HG02884 (cell line): ENCODE data around the gene AGAP3.

Experiments
- ATAC-seq: cut with Tn5 transposase; IDR thresholded peaks from one replicate; pipeline ENCODE4 v1.9.1; 2021; ENCODE audit warnings: mild to moderate bottlenecking, moderate library complexity; ENCODE audit not compliant: unreplicated experiment

AGAP3 gene

DNA sequence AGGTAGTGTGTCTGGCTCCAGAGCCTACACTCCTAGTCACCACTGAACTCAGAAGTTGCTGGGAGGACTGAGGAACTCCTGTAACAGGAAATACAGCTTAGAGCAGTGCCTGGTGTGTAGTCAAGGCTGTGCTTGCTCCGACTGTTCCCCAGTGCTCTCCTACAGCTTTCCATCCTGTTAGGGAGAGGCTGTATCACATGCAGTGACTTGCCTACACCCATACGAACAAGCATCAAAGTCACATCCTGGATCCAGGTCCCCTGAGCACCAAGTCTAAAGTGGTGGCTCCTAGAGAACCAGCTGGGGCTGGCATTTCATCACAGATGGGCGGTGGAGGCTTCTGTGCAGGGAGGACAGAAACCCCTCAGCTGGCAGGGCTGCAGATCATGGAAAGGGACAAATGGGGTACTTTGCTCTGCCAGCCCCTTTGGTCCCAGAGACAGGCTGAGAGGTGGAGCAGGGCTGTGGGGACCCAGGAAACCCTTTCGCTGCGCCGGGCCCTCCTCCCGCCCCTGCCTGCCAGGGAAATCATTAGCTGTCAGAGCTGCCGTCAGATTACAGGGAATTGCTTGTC, 93.1 kb downstream of the AGAP3 start:
- no peak for ATAC-seq

DNA sequence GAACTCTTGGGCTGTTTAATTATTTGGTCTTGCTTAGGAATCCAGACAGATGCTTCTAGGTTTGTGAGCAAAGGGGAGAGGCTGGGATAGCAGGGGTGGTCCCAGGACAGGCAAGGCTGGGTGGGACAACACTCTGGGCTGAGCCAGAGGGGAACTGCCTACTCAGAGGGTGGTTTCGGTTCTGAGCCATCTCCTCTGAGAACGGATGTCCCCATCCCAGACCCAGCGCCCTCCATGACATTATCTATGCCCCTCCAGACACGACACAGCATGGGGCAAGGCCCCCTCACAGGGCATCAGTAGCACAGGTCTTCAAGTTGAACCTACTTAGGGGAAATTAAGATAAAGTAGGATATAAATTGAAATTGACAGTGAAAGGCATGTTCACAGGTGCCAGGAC, 93.7 kb downstream of the AGAP3 start:
- no peak for ATAC-seq

- ATAC-seq = no peak
Observed at GRCh38 chr7:151181011-151181431, 94.7 kb downstream of the AGAP3 start.

- ATAC-seq = no peak
Observed at GRCh38 chr7:151185762-151186639, 99.7 kb downstream of the AGAP3 start.

DNA sequence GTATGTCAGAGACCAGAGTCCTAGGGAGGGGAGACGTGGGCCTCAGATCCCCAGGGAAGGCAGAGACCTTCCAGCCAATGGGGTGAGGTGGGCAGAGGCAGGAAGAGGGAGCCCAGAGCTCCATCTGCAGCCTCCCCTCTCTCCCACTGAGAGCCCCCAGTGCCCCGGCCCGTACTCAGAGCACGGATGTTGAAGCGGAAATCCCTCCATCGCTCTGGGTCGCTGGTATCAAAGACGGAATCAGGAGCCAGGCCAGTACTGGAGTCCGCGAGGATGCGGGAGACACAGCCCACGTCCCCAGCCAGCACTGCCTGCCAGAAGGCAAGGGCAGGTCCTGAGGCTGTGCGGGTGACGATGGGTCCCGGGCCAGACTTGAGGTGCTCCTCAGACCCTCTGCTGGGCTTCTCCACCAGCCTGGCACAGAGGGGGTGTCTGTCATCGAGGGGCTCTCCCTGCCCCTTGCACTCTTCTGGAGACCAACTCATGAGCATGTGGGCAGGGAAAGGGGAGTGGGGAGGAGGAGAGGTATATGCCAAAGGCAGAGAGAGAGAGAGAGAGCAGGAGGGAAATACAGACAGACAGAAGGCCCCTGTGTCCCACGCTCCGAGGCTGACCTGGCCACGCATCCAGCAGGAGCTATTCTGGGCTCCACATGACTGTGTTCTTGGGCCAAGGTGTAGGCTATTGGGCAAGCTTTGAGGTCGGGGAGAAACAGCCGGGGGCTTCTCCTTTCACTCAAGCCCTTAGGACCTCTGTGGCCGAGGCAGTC, 100.5 kb downstream of the AGAP3 start, which contains the start of gene ASB10:
Gene ASB10, minus strand, starts transcription at position 611 of the 769 bp plus-strand sequence. Its CDS starts 120 bp downstream, at position 491.
- ATAC-seq = no peak

DNA sequence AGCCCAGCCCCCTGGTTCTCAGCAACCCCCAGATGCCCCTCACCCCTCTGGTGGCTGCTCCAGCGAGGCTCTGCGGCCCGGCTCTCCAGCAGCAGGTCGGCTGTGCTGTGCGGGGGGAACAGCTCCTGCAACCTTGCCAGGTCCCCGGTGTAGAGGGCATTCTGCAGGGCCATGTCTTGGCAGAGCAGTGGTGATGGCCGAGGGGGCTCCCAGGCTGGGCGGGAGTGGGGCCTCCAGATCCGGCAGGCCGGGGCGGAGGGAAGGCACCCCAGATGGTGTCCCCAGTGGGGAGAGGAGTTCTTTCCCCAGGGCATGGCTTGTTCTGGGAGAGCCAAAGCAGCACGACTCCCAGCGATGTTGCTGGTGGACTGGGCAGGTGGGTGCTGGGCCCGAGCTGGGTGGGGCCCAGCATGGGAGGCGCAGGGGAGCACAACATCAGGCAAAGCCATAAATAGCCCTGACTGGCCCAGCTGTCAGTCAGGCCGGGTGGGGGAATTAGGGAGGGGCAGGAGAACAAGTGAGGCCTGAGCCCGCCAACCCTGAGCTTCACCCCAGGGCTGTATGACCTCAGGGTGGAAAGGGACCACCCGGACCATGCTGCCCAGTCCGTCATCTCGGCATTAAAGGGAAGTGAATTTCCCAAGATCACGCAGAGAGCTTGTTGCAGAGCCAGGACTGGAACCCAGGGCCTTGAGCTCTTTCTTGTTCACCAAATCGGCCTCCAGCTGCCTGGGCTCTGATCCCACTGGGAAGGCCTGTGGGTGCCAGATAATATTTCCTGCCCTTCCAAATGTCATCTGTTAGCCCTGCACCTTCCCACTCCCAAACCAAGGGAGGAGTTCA, 101.4 kb downstream of the AGAP3 start:
- ATAC-seq = no peak

DNA sequence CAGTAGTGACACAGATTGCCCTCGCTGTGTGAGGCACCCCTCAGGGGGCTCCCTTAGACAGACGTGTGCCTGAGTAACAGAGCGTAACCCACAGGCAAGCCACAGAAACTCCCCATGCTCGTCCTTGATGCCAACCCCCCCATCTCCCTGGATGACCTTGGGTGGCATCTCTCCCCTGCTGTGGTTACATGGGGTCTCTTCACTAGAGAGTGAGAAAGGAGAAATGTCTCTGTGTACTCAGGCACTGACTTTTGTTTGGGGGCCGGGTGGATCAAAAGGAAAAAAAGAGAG, 101.9 kb downstream of the AGAP3 start:
- no peak for ATAC-seq

DNA sequence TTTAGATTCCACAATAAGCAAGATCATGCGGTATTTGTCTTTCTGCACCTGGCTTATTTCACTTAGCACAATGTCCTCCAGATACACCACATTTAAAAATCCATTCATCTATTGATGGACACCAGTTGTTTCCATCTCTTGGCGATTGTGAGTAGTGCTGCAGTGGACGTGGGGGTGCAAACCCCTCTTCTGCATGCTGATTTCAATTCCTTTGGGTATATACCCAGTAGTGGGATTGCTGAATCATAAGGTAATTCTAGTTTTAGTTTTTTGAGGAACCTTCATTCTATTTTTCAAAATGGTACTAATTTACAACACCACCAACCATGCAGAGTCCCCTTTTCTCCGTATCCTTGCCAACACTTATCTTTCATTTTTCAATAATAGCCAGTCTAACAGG, 102.8 kb downstream of the AGAP3 start:
- ATAC-seq = no peak

DNA sequence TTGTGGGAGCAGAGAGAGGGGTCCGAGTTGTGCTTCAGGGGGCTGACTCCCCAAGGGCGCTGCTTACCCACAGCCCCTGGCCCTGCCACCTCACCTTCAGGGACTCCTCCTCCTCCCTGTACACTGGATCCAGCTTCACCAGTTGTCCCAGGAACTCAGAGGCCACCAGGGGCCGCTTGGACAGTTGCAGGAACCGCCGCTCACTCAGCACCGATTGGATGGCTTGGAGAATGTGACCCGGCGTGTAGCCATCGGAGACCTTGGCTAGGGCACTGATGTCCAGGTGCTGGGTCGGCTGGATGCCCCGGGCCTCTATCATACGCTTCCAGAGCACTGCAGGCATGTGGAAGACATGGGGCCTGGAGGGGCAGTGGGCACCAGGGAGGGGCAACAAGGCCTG, 105.3 kb downstream of the AGAP3 start:
- ATAC-seq = no peak

- ATAC-seq = no peak
Observed at GRCh38 chr7:151192002-151192539, 105.8 kb downstream of the AGAP3 start.

DNA sequence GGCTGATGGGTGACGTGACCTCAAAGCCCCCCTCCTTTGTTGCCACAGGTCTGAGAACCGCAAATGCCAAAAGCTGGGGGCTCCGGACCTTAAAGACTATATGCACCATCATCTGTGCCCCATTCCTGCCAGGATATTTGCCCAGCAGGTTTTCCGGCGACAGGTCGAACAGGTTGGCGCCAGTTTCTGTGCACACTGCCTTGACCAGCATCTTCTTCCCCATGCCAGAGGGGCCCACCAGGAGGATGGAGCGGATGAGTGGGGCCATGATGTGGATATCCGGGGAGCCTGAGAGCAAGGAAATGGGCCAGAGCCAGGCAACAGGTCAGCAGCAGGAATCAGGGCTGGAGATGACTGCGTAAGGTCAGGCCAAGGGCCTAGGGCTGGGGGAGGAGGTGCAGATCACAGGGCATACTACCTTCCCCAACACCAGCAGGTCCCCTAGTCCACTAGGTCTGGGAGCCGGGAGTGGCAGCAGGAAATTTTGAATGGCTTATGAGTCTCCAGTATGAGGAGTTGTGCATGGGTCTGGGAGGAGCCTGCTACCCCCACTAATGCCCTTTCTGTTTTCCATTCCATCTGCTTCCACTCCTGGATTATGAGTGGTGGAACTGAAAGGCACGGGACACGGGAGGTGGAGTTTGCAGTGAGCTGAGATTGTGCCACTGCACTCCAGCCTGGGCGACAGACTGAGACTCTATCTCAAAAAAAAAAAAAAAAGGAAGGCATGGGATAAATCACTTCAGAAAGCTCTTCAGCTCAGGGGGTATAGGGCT, 107.1 kb downstream of the AGAP3 start:
- no peak for ATAC-seq
